HCT116 (cell line): ENCODE data around the gene YWHAG. TPM values are rescaled to one million over a fixed set of nuclear protein-coding genes. Genes with fewer than 3 reads are reported as not detected.
A peak's percentile ranks its signal among the peaks of the same experiment; 100 is the strongest.
"Not testable (repeated sequence)": the region's sequence is repeated elsewhere in the genome, so short reads cannot be mapped to it uniquely, and the experiment has no call there.

Experiments
- ATAC-seq: fragments of 200-7000 bp; cut with Tn5 transposase; 2 replicates; pipeline ENCODE4 v1.9.1; 2020; ENCODE audit warnings: mild to moderate bottlenecking, moderate library complexity
- BruUV-seq: library from RNA; stranded (reverse); fragments of 400-500 nt; replicated peaks from 2 replicates; lab custom pipeline; 2021; lab: Mats Ljungman, UMichigan
- CTCF ChIA-PET: fragments of 300-600 bp; sonication (Branson Sonifier 250); formaldehyde crosslinking; loops from one replicate; lab custom pipeline; 2021; ENCODE audit warnings: antibody characterized with exemption; lab: Charles Lee
- POLR2A ChIA-PET: fragments of 300-600, 350-600 bp; sonication (Branson Sonifier 250); formaldehyde crosslinking; loops from one replicate; lab custom pipeline; 2021; ENCODE audit warnings: antibody characterized with exemption; lab: Charles Lee
- RAD21 ChIA-PET, 2 experiments: fragments of 300-600 bp; sonication (Branson Sonifier 250); formaldehyde crosslinking; loops; one replicate each; lab custom pipeline; 2023; ENCODE audit warnings: low total read pairs in 2 of 2; ENCODE audit not compliant: uncharacterized antibody in 2 of 2, unreplicated experiment in 2 of 2, low non-redundant PET in 1 of 2; lab: Charles Lee
- DNase-seq: peaks from one replicate; pipeline ENCODE4 v3.0.0-alpha.2; 2010; ENCODE audit warnings: low read depth, low spot score
- H2AFZ ChIP-seq: fragments of 200-600 bp; shearing (Covaris generic), sonication (generic); 2 replicates; pipeline ENCODE4 v1.6.1; 2017; ENCODE audit warnings: low read depth, mixed run types, mixed read lengths, antibody characterized with exemption, low read length; ENCODE audit not compliant: poor library complexity, severe bottlenecking
- H3K27ac ChIP-seq: 2 replicates; pipeline ENCODE4 v1.5.1; 2012; ENCODE audit warnings: low read depth, low read length
- H3K27me3 ChIP-seq: fragments of 200-600 bp; sonication (generic); 2 replicates; pipeline ENCODE4 v1.6.1; 2016; ENCODE audit warnings: mixed run types, low read length, mixed read lengths; ENCODE audit not compliant: insufficient read depth
- H3K36me3 ChIP-seq, 2 experiments: fragments of 200-500 bp in 1 of 2; fragments of 200-600 bp in 1 of 2; sonication (Bioruptor generic) in 1 of 2; sonication (generic) in 1 of 2; 2 replicates each; pipeline versions ENCODE4 v1.5.1 to v1.6.1; 2014 to 2016; ENCODE audit warnings: low read length in 2 of 2, inconsistent platforms in 1 of 2, mixed read lengths in 1 of 2, mixed run types in 1 of 2; ENCODE audit not compliant: insufficient read depth in 2 of 2, control insufficient read depth in 1 of 2
- H3K4me1 ChIP-seq, 2 experiments: fragments of 200-600 bp in 1 of 2; sonication (generic) in 1 of 2; 2 replicates each; pipeline versions ENCODE4 v1.5.1 to v1.6.1; 2012 to 2017; ENCODE audit warnings: low read length in 2 of 2, inconsistent platforms in 1 of 2, mild to moderate bottlenecking in 1 of 2, mixed read lengths in 1 of 2, mixed run types in 1 of 2, moderate library complexity in 1 of 2; ENCODE audit not compliant: insufficient read depth in 2 of 2, control insufficient read depth in 1 of 2
- H3K4me2 ChIP-seq: fragments of 200-600 bp; sonication (generic); 2 replicates; pipeline ENCODE4 v1.6.1; 2017; ENCODE audit warnings: mixed run types, low read length, mixed read lengths
- H3K4me3 ChIP-seq, 2 experiments: fragments of 200-600 bp in 1 of 2; sonication (generic) in 1 of 2; replicated peaks in 1 of 2; 2 replicates each; pipeline ENCODE4 v1.5.1; 2011 to 2016; ENCODE audit warnings: low read length in 2 of 2, control low read depth in 1 of 2, low read depth in 1 of 2, mild to moderate bottlenecking in 1 of 2, mixed read lengths in 1 of 2, mixed run types in 1 of 2
- H3K79me2 ChIP-seq: fragments of 200-600 bp; sonication (generic); 2 replicates; pipeline ENCODE4 v1.6.1; 2017; ENCODE audit warnings: mild to moderate bottlenecking, mixed run types, low read length, moderate library complexity, mixed read lengths; ENCODE audit not compliant: insufficient read depth
- H3K9ac ChIP-seq: fragments of 200-600 bp; sonication (generic); 2 replicates; pipeline ENCODE4 v1.6.1; 2016; ENCODE audit warnings: low read length, mixed read lengths
- H3K9me2 ChIP-seq: fragments of 200-600 bp; sonication (generic), shearing (Covaris generic); 2 replicates; pipeline ENCODE4 v1.6.1; 2017; ENCODE audit warnings: mixed run types, mild to moderate bottlenecking, moderate library complexity; ENCODE audit not compliant: insufficient read depth
- H3K9me3 ChIP-seq, 2 experiments: fragments of 200-500 bp in 1 of 2; fragments of 200-600 bp in 1 of 2; sonication (Bioruptor generic) in 1 of 2; sonication (generic) in 1 of 2; 2 replicates each; pipeline ENCODE4 v1.6.1; 2014 to 2017; ENCODE audit warnings: low read length in 2 of 2, mixed read lengths in 2 of 2, inconsistent platforms in 1 of 2, low read depth in 1 of 2, mild to moderate bottlenecking in 1 of 2, mixed run types in 1 of 2, moderate library complexity in 1 of 2; ENCODE audit not compliant: control insufficient read depth in 1 of 2, insufficient read depth in 1 of 2
- H4K20me1 ChIP-seq: fragments of 200-600 bp; sonication (generic), shearing (Covaris generic); 2 replicates; pipeline ENCODE4 v1.6.1; 2017; ENCODE audit warnings: mixed run types, mild to moderate bottlenecking, moderate library complexity; ENCODE audit not compliant: insufficient read depth
- CBX3 ChIP-seq: IDR thresholded peaks from 2 replicates; pipeline ENCODE4 v1.6.1; 2012; ENCODE audit warnings: low read depth
- JUND ChIP-seq: IDR thresholded peaks from 2 replicates; pipeline ENCODE4 v1.6.1; 2012
- RAD21 ChIP-seq: IDR thresholded peaks from 2 replicates; pipeline ENCODE4 v1.6.1; 2012; ENCODE audit warnings: low read depth, mild to moderate bottlenecking
- TCF7L2 ChIP-seq: IDR thresholded peaks from 2 replicates; pipeline ENCODE4 v1.7.0; 2011; ENCODE audit warnings: borderline replicate concordance, inconsistent platforms; ENCODE audit not compliant: insufficient read depth, insufficient read length; ENCODE audit errors: extremely low read depth
- YY1 ChIP-seq: IDR thresholded peaks from 2 replicates; pipeline ENCODE4 v1.6.1; 2011; ENCODE audit warnings: low read length, low read depth, moderate library complexity, mild to moderate bottlenecking; ENCODE audit not compliant: insufficient replicate concordance; ENCODE audit errors: extremely low read depth
- ZNF274 ChIP-seq: fragments of 200-500 bp; sonication (Bioruptor generic); IDR thresholded peaks from 2 replicates; pipeline ENCODE4 v1.6.1; 2014; ENCODE audit warnings: mild to moderate bottlenecking, low read depth, low read length, inconsistent platforms
- intact Hi-C: fragments of 100-400 bp; cut with micrococcal nuclease; formaldehyde crosslinking; loops from 2 replicates; pipeline ENCODE4 v1.10.0; 2022
- total RNA-seq: library from RNA; stranded (reverse); gene quantifications from one replicate; pipeline ENCODE4 v1.2.1, GENCODE V29; 2021; ENCODE audit not compliant: unreplicated experiment

YWHAG gene
- total RNA-seq, 1 experiment from 2014 or later: 170 TPM

GRCh38 chr7:76311838-76312237, 47.0 kb downstream of the YWHAG start:
- DNase-seq, H2AFZ ChIP-seq, H3K9me3 ChIP-seq, POLR2A ChIA-PET, H3K9me2 ChIP-seq, intact Hi-C loops, H3K79me2 ChIP-seq, H3K27ac ChIP-seq, ATAC-seq, H3K36me3 ChIP-seq, BruUV-seq, H3K4me2 ChIP-seq, H3K27me3 ChIP-seq, H4K20me1 ChIP-seq, H3K4me3 ChIP-seq, H3K9ac ChIP-seq: not testable (repeated sequence)
- H3K4me1 ChIP-seq: peaks cover 23 to 36% of the 10 kb centered on the region in 2 experiments
- ChIA-PET RAD21 (interaction anchor here (0.7 to 1.0 kb wide), 2 partner anchors 20 to 128 kb away, joined by 3 to 6 read pairs; no protein-coding TSS in a partner anchor), CTCF (interaction anchor here (0.9 to 3.1 kb wide), 4 partner anchors 20 to 133 kb away, joined by 3 to 18 read pairs (median 6); no protein-coding TSS in a partner anchor)

GRCh38 chr7:76310102-76310957, 48.5 kb downstream of the YWHAG start:
- Histone ChIP-seq H3K4me2 (peak overlapping the region; percentile 31; the same call in 1 of the 2 replicates), H3K36me3 (no peaks in the 10 kb centered on the region), H3K4me1 (peaks cover 23 to 41% of the 10 kb centered on the region in 2 experiments), H3K27me3 (no peaks in the 10 kb centered on the region), H3K4me3 (no peak overlapping the region), H2AFZ (no peak overlapping the region)
- RAD21 ChIA-PET: no interaction called here
- BruUV-seq: no TSS peak
- intact Hi-C loops: no loop called here
- no peak for TF ChIP-seq JUND
- no peak for TF ChIP-seq CBX3
- TF ChIP-seq ZNF274: no peak
- no peak for TF ChIP-seq YY1
- no peak for TF ChIP-seq TCF7L2
- TF ChIP-seq RAD21: no peak
- TF ChIP-seq, all 23 proteins: peak for 0
- Histone ChIP-seq H3K27ac (peak overlapping the region; percentile 36; the same call in 1 of the 2 replicates), H3K9me2 (no peaks in the 10 kb centered on the region), H3K9ac (no peak overlapping the region), H4K20me1 (no peaks in the 10 kb centered on the region), H3K9me3 (no peaks in the 10 kb centered on the region), H3K79me2 (no peaks in the 10 kb centered on the region)
- ATAC-seq (no peak), DNase-seq (no peak)
- CTCF ChIA-PET: interaction anchor here (0.9 to 2.1 kb wide), 3 partner anchors 9 to 132 kb away, joined by 3 to 9 read pairs (median 3); no protein-coding TSS in a partner anchor
- POLR2A ChIA-PET: no interaction called here

- POLR2A ChIA-PET, H3K79me2 ChIP-seq, BruUV-seq, H2AFZ ChIP-seq, H3K9ac ChIP-seq, CTCF ChIA-PET, H3K27ac ChIP-seq, DNase-seq, H3K9me3 ChIP-seq, H3K4me2 ChIP-seq, H3K36me3 ChIP-seq, ATAC-seq, H3K9me2 ChIP-seq, H4K20me1 ChIP-seq, H3K4me3 ChIP-seq, H3K27me3 ChIP-seq, intact Hi-C loops: not testable (repeated sequence)
- RAD21 ChIA-PET: interaction anchor here in 1 of 2 experiments (1.4 kb wide), 1 partner anchor 18 kb away, joined by 3 read pairs; no protein-coding TSS in a partner anchor
- H3K4me1 ChIP-seq: peaks cover 28 to 46% of the 10 kb centered on the region in 2 experiments
Measured at GRCh38 chr7:76309341-76310101, 49.3 kb downstream of the YWHAG start.
